ENCODE data around the gene NEK8.

NEK8 gene

GRCh38 chr17:28746611-28747050 lies 18.0 kb downstream of the NEK8 start:
- DNase-seq = peak; percentile 52

DNA sequence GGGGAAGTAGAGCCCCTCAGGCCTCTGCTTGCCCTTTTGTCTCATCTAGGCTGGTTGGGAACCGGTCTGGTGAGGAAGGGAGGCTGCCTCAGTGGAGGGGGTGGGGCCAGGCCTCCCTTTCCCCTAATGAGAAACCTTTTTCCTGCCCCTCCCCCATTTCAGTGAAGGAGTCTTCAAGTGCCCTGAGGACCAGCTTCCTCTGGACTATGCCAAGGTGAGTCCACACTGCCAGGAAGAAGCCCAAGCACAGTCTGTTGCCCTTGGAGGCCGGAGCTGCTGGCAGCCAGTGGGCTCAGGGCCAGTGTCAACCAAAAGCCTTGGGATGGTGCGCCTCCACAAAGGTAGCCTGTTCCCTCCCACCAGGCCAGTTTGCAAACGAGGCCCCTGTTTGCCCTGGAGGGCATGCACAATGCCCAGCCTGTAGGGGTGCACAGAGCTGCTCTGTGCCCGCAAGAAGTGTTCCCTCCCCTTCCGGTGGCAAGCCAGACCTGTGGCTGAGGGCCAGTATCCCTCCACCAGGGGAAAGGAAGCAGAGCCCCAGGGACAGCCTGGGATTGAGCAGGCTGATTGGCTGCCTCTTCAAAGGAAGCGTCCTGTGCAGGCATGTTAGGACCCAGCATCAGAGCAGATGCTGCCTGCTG lies 18.6 kb downstream of the NEK8 start:
- DNase-seq = peak; percentile 73

GRCh38 chr17:28747801-28748750 lies 19.5 kb downstream of the NEK8 start:
- DNase-seq = no peak

- DNase-seq = no peak
These were observed 20.4 kb downstream of the NEK8 start for GRCh38 chr17:28748852-28749515.

DNA sequence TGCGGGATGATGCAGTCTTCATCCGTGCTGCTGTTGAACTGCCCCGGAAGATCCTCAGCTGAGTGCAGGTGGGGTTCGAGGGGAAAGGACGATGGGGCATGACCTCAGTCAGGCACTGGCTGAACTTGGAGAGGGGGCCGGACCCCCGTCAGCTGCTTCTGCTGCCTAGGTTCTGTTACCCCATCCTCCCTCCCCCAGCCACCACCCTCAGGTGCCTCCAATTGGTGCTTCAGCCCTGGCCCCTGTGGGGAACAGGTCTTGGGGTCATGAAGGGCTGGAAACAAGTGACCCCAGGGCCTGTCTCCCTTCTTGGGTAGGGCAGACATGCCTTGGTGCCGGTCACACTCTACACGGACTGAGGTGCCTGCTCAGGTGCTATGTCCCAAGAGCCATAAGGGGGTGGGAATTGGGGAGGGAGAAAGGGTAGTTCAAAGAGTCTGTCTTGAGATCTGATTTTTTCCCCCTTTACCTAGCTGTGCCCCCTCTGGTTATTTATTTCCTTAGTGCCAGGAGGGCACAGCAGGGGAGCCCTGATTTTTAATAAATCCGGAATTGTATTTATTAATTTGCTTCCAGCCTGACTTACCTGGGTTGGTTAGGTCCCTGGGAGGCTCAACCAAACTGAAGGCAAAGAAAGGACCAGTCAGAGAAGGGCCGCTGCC lies 21.1 kb downstream of the NEK8 start:
- DNase-seq = no peak

DNA sequence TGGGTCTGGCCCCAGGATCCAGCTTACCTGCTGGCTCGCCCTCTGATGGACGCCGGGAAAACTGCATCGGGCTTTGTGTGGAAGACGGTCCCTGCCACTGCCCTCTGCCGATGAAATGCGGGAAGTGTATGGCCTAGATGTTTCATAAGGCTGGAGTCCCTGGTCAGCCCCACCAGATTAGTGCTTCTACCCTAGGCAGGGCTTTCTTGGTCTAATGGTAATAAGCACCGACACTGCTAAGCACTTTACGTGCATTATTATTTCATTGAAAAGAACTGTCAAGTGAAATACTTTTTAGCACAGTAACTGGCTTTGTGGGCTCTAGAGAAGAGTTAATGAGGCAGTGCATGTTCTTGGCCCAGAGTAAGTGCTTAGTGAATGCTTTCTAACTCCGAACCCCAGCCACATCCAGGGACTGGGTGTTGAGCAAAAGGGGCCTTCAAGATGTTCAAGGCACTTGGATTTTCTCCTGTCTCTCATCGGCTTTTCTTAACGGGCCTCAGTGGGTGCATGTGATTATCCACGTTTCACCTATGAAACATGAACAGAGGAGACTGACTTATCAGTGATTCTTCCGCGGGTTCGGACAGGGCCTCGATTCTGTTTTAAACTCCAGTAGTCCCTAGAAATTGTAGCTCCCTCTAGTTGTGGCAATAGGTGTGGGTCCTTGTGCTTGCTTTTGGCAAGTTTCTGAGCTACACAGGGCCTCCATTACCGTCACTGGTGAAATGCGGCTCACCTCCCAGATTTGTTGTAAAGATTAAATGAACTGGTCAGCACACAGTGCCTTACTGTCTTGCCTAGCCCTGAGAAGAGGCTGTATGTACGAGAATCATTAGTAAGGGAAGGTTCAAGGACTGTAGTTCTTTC lies 21.8 kb downstream of the NEK8 start:
- peak; percentile 70 for DNase-seq

DNA sequence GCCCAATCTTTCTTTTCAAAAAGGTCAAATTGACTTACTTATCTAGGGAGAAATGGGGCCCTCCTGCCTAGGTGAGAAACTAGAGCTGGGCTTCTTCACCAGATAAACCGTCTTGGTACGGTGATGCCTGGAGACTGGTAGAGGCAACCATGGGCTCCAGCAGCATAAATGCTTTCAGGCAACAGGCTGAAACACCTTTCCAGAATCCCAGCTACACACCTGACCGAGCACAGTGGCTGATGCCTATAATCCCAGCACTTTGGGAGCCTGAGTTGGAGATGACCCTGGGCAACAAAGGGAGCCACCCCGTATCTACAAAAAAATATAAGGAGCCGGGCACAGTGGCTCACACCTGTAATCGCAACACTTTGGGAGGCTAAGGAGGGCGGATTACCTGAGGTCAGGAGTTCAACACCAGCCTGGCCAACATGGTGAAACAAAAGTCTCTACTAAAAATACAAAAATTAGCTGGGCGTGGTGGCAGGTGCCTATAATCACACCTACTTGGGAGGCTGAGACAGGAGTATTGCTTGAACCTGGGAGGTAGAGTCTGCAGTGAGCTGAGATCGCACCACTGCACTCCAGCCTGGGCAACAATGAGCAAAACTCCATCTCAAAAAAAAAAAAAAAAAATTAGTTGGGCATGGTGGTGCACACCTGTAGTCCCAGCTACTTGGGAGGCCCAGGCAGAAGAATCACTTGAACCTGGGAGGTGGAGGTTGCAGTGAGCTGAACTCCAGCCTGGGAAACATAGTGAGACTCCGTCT lies 23.2 kb downstream of the NEK8 start:
- DNase-seq = no peak

GRCh38 chr17:28755486-28755885 lies 26.9 kb downstream of the NEK8 start:
- DNase-seq = no peak

GRCh38 chr17:28756049-28756804 lies 27.6 kb downstream of the NEK8 start:
- DNase-seq = no peak

- DNase-seq = no peak
These were observed 30.0 kb downstream of the NEK8 start for GRCh38 chr17:28758411-28759121.

- no peak for DNase-seq
These were observed 30.8 kb downstream of the NEK8 start for GRCh38 chr17:28759256-28759865.

GRCh38 chr17:28760601-28761562 lies 32.3 kb downstream of the NEK8 start:
- DNase-seq = peak; percentile 69

- no peak for DNase-seq
These were observed 34.7 kb downstream of the NEK8 start for GRCh38 chr17:28763137-28763799.

- DNase-seq = peak; percentile 51
These were observed 35.2 kb downstream of the NEK8 start for GRCh38 chr17:28763804-28764266.

- no peak for DNase-seq
These were observed 36.5 kb downstream of the NEK8 start for GRCh38 chr17:28765038-28765437.

- DNase-seq = no peak
These were observed 45.1 kb downstream of the NEK8 start for GRCh38 chr17:28773736-28774135.

GRCh38 chr17:28774206-28774605 lies 45.6 kb downstream of the NEK8 start:
- no peak for DNase-seq
